GM18951 (cell line): ENCODE measurements around the gene METTL23.
A peak's percentile ranks its signal among the peaks of the same experiment; 100 is the strongest.
"Not testable (repeated sequence)": the region's sequence is repeated elsewhere in the genome, so short reads cannot be mapped to it uniquely, and the experiment has no call there.

Experiments used
- POLR2A ChIP-seq: IDR thresholded peaks from 4 replicates; pipeline ENCODE4 v1.6.1; 2011; ENCODE audit warnings: mild to moderate bottlenecking; ENCODE audit not compliant: insufficient read length, insufficient read depth; ENCODE audit errors: extremely low read depth
- in situ Hi-C: fragments of 300-500 bp; cut with MboI; formaldehyde crosslinking; loops from one replicate; pipeline ENCODE4 v1.12.0; 2022; ENCODE audit warnings: low sequenced_read_pairs, mixed read lengths, inconsistent platforms; ENCODE audit not compliant: unreplicated experiment

The METTL23 gene

DNA sequence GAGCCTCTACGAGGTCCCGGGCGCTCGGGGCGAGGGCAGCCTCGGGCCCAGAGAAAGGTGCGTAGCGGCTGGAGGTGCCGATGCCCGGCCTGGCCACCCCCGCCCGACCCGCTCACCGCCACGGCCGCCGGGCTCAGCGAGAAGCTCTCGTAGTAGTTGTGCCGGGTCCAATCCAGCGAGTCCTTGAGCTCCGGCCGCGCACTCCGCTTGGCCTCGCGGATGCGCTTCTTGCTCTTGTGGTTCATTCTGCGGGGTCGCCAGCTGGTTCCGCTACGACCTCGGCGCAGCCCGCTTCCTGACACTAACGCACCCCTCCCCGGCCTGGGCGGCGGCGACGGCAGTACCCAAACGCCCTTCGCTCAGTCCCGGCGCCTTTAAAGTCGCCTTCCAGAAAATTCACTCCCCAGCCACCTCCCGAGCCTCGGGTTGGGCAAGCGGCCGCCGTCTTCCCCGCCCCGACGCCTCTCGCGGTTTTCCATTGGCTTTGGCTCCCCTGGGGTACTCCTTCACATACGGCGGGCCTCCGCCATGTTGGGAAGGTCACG, 336 bp upstream of the METTL23 start, which contains the start of gene JMJD6:
Gene JMJD6, minus strand, starts transcription at position 376 of the 545 bp plus-strand sequence. Its CDS starts 131 bp downstream, at position 245.
- peak; percentile 69 for TF ChIP-seq POLR2A
- in situ Hi-C loops = no loop called here

DNA sequence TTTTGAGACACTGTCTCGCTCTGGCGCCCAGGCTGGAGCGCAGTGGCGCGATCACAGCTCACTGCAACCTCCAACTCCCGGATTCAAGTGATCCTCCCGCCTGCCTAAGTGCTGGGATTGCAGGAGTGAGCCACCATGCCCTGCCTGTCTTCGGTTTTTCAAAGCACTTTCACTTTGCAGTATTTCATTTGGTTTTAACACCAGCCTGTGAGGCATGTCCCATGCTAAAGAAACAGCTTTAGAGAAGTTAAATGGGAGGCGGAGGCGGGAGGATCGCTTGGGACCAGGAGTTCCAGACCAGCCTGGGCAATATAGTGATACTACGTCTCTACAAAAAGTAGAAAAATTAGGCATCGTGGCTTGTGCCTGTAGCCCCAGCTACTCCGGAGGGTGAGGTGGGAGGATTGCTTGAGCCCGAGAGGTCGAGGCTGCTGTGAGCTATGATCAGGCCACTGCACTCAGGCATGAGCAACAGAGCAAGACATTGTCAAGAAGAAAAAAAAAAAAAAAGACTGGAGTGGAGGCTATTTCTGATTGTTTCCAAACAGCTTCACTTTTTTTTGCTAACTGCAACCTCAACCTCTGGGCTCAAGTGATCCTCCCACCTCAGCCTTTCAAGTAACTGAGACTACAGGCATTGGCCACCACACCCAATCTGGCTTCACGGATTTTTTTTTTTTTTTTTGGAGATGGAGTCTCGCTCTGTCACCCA, 1.3 kb downstream of the METTL23 start:
- no peak for TF ChIP-seq POLR2A
- in situ Hi-C loops = no loop called here

DNA sequence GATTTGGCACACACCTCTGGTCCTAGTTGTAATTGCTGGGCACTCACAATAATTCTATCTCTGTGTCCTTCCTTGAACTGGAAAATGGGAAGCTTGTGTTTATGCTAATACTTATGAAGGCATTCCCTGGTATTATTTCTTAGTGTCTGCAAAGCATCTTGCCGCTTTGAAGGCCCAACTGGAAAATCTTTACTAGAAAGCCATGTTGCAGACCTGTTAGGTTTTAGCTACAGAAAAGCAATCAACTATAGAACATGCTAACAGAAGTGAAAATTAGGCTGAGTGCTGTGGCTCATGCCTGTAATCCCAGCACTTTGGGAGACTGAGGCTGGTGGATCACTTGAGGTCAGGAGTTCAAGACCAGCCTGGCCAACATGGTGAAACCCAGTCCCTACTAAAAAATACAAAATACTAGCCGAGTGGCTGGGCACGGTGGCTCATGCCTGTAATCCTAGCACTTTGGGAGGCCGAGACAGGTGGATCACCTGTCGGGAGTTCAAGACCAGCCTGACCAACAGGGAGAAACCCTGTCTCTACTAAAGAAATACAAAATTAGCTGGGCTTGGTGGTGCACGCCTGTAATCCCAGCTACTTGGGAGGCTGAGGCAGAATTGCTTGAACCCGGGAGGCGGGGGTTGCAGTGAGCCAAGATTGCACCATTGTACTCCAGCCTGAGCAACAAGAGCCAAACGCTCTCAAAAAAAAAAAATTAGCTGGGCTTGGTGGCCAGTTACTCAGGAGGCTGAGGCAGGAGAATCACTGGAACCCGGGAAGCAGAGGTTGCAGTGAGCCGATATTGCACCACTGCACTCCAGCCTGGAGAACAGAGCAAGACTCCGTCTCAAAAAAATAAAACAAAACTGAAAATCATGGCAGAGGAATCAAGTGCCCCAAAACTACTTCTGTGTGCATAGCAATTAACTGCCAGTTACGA, 5.4 kb downstream of the METTL23 start:
- in situ Hi-C loops = not testable (repeated sequence)
- peak; percentile 32 for TF ChIP-seq POLR2A

DNA sequence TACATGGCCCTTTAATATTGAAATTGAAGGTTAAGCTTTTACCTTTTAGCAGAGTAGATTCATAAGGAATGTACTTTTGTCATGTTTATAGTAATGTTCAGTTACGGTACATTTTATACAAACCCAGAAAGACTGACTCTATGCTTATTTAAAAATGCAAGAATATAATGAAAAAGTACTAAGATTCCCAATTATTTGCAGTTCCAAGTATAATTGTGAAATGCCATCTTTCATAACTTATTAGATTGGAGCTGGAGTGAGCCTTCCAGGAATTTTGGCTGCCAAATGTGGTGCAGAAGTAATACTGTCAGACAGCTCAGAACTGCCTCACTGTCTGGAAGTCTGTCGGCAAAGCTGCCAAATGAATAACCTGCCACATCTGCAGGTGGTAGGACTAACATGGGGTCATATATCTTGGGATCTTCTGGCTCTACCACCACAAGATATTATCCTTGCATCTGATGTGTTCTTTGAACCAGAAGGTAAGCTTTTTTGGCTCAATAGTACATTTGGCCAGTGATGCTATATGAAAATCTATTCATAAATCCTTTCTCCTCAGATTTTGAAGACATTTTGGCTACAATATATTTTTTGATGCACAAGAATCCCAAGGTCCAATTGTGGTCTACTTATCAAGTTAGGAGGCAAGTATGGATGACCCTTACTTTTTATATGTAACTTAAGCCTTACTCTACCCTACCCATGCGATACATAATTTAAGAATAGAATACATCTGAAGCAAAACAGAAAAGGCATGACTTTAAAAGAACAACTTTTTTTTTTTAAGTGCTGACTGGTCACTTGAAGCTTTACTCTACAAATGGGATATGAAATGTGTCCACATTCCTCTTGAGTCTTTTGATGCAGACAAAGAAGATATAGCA, 6.3 kb downstream of the METTL23 start:
- peak; percentile 12 for TF ChIP-seq POLR2A
- in situ Hi-C loops = no loop called here

DNA sequence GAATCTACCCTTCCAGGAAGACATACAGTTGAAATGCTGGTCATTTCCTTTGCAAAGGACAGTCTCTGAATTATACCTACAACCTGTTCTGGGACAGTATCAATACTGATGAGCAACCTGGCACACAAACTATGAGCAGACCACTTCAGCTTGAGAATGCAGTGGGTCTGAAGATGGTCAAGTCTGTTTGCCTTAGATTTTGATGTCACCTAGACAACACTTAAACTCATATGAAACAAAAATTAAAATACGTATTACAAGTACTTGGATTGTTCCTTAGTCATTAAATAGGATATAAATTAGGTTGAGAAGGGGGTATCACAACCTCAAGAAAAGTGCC, 6.9 kb downstream of the METTL23 start:
- peak; percentile 1 for TF ChIP-seq POLR2A
- in situ Hi-C loops = no loop called here

DNA sequence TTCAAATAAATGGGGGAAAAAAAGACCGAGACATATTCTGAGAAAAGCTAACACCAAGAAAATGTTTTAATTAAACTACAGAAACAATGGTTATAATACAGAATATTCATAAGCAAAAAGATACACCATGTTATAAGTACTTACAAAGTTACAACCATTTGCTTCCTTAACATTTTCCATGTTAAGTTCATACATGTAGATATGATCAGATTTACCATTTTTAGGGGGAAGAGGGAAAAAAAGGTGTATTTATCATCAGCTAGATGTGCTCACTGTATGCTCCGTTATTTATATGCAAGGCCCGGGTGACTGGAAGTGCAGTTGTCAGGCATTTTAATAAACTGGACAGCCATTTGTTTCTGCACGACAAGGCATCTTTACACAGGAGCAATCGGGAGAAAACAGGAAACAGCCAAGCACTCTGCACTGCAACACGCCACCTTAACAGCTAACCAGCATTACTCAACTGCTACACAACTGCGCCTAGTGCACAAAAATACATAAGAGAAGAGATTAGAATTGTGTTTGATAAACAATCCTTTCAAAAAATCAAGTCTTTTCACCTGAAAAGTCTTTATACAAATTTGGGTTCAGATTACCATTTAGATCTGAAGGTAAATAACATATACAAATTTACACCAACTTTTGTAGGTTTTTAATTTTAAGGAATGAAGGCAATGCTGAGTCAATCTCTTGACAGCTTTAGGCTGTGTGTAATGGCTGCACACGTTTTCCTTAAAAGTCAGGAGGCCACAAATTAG, 7.6 kb downstream of the METTL23 start:
- no peak for TF ChIP-seq POLR2A
- in situ Hi-C loops = no loop called here

DNA sequence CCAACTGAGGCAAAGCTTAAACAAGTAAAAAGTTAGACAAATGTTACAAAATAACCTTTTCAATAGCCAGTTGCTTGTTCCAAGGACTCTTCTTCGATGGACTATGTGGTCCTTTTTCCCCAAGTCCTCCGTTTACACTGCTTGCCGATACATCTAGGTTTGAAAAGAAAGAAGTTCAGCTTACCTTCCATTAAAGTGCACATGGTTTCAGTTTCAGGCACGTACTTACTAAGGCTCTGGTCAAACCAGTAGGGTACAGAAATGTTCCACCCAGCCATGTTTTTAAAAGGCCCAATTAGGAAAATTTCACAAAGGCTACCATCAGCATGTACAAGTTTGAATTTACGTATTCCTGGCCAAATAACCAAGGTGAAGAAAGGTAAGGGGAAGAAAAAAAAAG, 8.4 kb downstream of the METTL23 start:
- in situ Hi-C loops = no loop called here
- no peak for TF ChIP-seq POLR2A

DNA sequence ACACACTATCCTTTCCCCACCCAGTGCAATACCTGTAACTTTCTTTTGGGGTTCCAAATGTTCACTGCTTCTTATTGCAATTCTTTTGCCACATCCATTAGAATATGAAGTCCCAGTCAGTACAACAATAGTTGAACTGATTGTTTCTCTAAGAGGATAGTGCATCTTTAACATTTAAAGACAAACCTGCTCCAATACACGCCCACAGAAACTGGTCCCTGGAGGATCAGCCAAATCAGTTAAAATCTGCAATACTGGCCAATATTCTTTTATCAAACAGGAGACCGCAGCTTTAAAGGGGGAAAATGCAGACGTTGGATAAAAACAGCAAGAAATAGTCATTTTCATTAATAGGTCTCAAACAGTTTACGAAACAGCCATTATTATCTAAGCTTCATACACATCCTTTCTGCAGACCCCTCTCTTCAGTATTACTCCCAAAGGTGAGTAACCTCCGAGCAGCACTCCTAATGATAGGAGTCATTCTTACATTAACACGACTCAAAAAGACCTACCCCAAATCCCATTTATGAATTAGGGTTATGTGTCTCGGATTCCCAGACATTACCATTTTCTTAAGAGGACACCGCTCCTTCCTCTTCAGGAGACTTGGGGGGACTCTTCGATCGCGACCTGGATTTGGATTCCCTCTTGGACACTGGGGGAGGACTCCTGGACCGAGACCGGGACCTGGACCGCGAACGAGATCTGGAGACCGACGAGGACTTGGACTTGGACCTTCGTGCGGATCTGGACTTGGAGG, 9.1 kb downstream of the METTL23 start:
- TF ChIP-seq POLR2A = no peak
- in situ Hi-C loops = no loop called here

DNA sequence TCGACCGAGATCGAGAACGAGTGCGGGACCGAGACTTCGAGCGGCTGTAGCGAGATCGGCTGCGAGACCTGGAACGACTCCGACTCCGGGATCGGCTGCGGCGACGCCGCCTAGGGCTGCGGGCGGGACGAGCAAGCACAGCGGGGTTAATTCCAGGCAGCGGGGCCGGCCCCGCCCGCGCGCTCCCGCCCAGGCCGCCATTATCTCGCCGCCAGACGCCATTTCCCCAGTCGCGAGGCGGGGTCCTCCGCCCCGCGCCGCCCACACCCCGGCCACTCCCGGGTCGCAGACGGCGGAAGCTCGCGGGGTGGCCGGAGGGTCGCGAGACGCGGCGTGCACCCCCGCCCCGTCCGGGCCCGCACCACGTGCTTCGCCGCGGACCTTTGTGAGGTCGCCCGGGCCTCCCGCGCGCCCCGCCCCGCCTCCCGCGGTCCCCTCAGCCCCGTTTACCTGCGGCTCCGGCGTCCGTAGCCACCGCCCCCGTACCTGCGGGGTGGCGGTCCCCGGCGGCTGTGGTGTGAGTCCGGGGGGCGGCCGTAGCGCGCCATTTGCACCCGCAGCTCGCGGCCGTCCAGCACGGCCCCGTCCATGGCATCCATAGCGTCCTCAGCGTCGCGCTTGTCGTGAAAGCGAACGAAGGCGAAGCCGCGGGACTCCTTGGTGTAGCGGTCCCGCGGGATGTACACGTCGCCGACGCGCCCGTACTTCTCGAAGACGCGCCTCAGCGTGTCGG, 9.9 kb downstream of the METTL23 start:
- peak; percentile 46 for TF ChIP-seq POLR2A
- in situ Hi-C loops = no loop called here

DNA sequence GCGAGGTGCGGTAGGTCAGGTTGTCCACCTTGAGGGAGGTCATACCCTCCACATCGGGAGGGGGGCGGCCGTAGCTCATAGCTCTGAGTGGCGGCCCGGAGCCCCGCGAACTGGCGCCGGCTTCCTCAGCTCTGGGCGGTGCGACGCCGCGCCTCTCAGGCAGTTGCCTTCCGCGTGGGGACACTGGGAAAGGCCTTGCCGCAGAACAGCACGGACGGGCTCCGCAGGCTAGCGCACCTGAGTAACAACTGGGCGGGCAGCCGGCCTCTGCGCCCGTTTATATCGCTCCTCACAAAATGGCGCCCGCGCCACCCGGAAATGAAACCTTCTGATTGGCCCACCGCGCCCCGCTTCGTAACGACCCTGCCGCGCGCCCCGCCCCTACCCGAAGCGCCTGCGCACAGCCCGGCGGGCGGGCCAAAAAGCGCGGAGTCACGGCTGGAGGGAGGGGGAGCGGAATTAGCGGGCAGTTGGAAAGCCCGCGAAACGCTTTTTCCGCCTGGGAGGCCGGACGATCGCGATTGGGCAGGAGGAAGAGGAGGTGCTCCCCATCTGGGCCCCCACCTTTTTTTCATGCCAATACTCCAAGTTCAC, 10.5 kb downstream of the METTL23 start, which contains the start of gene SRSF2:
Gene SRSF2, minus strand, starts transcription at position 250 of the 594 bp plus-strand sequence. Its CDS starts 171 bp downstream, at position 79.
- TF ChIP-seq POLR2A = peak; percentile 100
- in situ Hi-C loops = no loop called here
